Gastroesophageal sphincter (tissue), 4 donors: ENCODE data around the gene BROX. TPM values are rescaled to one million over a fixed set of nuclear protein-coding genes. Genes with fewer than 3 reads are reported as not detected.
"Not testable (repeated sequence)": the region's sequence is repeated elsewhere in the genome, so short reads cannot be mapped to it uniquely, and the experiment has no call there.

Experiments used
- ATAC-seq: fragments of 150-250 bp; one replicate; pipeline ENCODE4 v1.9.1; 2016; ENCODE audit warnings: mild to moderate bottlenecking, moderate library complexity
- H3K27ac ChIP-seq, 4 donors: fragments of 200-600 bp; sonication (generic) in 3 of 4; 1 replicate in 3 of 4; 2 replicates in 1 of 4; pipeline ENCODE4 v1.5.1; 2016 to 2019
- H3K27me3 ChIP-seq: fragments of 200-600 bp; sonication (generic); one replicate; pipeline ENCODE4 v1.5.1; 2019
- H3K36me3 ChIP-seq, 2 donors: fragments of 200-600 bp; sonication (generic); one replicate each; pipeline ENCODE4 v1.5.1; 2019; ENCODE audit warnings: control low read depth in 1 of 2
- H3K4me1 ChIP-seq, 3 donors: fragments of 200-600 bp; sonication (generic); 1 replicate in 2 of 3; 2 replicates in 1 of 3; pipeline ENCODE4 v1.5.1; 2016 to 2019; ENCODE audit warnings: control low read depth in 2 of 3
- H3K4me3 ChIP-seq, 2 donors: fragments of 200-600 bp; sonication (generic); one replicate each; pipeline ENCODE4 v1.5.1; 2019; ENCODE audit warnings: mild to moderate bottlenecking in 1 of 2, moderate library complexity in 1 of 2
- H3K9me3 ChIP-seq, 3 donors: fragments of 200-600 bp; sonication (generic); one replicate each; pipeline ENCODE4 v1.5.1; 2017 to 2019; ENCODE audit warnings: control low read depth in 2 of 3
- EP300 ChIP-seq: sonication (generic); formaldehyde crosslinking; IDR thresholded peaks from one replicate; pipeline ENCODE4 v1.6.1; 2017; ENCODE audit warnings: antibody characterized with exemption, mild to moderate bottlenecking
- POLR2A ChIP-seq, 2 donors: fragments of 450-650 bp; IDR thresholded peaks; one replicate each; pipeline ENCODE4 v1.6.1; 2017; ENCODE audit warnings: antibody characterized with exemption in 2 of 2, mild to moderate bottlenecking in 2 of 2, moderate library complexity in 1 of 2
- POLR2AphosphoS5 ChIP-seq: sonication (generic); formaldehyde crosslinking; IDR thresholded peaks from one replicate; pipeline ENCODE4 v1.6.1; 2017; ENCODE audit warnings: antibody characterized with exemption
- WGBS, 2 donors: methylation state at CpG; one replicate each; pipeline ENCODE4 v1.1.5; 2018; ENCODE audit warnings: low coverage in 1 of 2; 5-methylcytosine and 5-hydroxymethylcytosine counted together
- total RNA-seq, 4 donors: library from RNA; depleted of rRNA; stranded (reverse); fragments of >200 nt; gene quantifications; one replicate each; pipeline ENCODE4 v1.1.0, GENCODE V29; 2016
- TF ChIP-seq, protein P1 (sequence below), 4 experiments: fragments of 200-600 bp in 2 of 4; fragments of 450-650 bp in 2 of 4; sonication (generic) in 1 of 4; IDR thresholded peaks; one replicate each; pipeline ENCODE4 v1.5.1; 2017 to 2019; ENCODE audit warnings: antibody characterized with exemption in 4 of 4, mild to moderate bottlenecking in 2 of 4, moderate library complexity in 2 of 4

Gene BROX
- total RNA-seq, 4 donors from 2014 or later = 41.3 to 111 (median 63.2) TPM

DNA sequence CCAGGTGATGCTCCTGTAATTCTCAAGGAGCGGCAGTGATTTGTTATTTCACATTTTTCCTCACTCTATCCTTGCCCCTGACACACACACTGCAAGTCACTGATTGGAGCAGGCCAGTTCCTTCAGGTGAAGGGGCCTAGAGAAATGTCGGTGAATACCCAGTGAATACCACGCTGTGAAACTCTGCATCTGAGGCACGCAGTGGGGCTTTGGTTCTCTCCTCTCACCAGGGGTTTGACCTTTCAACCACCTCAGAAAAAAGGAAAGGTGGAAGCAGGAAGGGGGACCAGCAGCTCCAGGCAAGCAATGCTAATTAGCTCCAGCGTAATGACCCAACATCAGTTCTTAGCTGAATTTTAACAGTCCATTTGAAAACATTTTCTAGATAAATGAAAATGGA lies 24.1 kb downstream of the BROX start:
- TF ChIP-seq EP300 (no peak), POLR2A (IDR thresholded peaks at IDR 0.05) (no peak), POLR2AphosphoS5 (no peak)
- TF ChIP-seq, protein P1, sequence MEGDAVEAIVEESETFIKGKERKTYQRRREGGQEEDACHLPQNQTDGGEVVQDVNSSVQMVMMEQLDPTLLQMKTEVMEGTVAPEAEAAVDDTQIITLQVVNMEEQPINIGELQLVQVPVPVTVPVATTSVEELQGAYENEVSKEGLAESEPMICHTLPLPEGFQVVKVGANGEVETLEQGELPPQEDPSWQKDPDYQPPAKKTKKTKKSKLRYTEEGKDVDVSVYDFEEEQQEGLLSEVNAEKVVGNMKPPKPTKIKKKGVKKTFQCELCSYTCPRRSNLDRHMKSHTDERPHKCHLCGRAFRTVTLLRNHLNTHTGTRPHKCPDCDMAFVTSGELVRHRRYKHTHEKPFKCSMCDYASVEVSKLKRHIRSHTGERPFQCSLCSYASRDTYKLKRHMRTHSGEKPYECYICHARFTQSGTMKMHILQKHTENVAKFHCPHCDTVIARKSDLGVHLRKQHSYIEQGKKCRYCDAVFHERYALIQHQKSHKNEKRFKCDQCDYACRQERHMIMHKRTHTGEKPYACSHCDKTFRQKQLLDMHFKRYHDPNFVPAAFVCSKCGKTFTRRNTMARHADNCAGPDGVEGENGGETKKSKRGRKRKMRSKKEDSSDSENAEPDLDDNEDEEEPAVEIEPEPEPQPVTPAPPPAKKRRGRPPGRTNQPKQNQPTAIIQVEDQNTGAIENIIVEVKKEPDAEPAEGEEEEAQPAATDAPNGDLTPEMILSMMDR (IDR thresholded peaks at IDR 0.05) = no peak
- H3K27me3 ChIP-seq = no peaks in the 10 kb centered on the region
- H3K9me3 ChIP-seq = no peaks in the 10 kb centered on the region
- peaks cover 5 to 51% of the 10 kb centered on the region in 2 donors for H3K36me3 ChIP-seq
- H3K4me1 ChIP-seq = peaks cover 0 to 2% (median 0%) of the 10 kb centered on the region in 3 donors
- no peak for ATAC-seq
- H3K4me3 ChIP-seq = no peak overlapping the region
- no peak overlapping the region for H3K27ac ChIP-seq
- 52 to 70% methylated on average over 4 to 5 of the region's 5 CpGs for WGBS, 2 donors

DNA sequence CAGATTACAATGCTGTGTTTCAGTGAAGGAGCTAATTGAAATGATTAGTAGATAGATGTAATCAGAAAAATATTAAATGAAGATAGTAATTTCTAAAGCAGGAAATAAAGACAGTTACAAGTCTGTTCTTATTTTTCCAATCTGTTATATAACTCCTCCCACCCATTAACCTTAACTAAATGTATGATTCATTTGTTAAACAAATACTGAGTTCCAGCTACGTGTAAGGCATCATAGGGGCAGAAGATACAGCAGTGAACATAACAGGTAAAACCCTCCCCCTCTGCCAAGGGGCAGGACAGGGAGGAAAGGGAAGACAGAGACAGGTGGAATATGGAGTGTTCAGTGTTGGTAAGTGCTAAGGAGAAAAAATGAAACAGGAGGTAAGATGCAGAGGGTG lies 24.6 kb downstream of the BROX start, which contains the start of gene FAM177B:
Gene FAM177B (plus strand): TSS at position 231 of the 400 bp plus-strand sequence. CDS start 9,344 bp downstream, outside the sequence.
- WGBS, 2 donors = 33% methylated on average over 1 of the region's 1 CpG; no CpG with 5 or more reads in 1 of the 2 donors
- H3K27ac ChIP-seq = no peak within 1 kb of the TSS
- TF ChIP-seq POLR2AphosphoS5 = no peak
- no peak for TF ChIP-seq EP300
- no peak for TF ChIP-seq POLR2A (IDR thresholded peaks at IDR 0.05)
- TF ChIP-seq, protein P1 (IDR thresholded peaks at IDR 0.05) = no peak

DNA sequence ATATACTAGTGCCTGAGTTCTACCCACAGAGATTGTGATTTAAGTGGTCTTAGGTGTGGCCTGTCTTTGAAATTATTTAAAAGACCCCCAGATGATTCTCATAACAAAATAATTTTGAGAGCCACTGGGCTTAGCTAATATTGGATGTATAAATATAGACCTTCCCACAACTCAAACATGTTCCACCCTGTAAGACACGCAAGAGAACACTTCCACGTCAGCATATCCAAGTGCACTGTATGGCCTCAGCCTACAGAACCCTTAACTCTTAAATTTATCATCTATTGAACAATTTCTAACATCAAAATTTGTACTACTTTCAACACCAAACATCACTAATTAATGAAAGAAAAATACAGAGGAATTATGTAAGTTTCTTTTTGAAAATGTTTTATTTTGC lies 27.1 kb downstream of the BROX start:
- TF ChIP-seq POLR2AphosphoS5 (no peak), EP300 (no peak), POLR2A (IDR thresholded peaks at IDR 0.05) (no peak)
- TF ChIP-seq, protein P1 (IDR thresholded peaks at IDR 0.05) = no peak
- no peaks in the 10 kb centered on the region for H3K9me3 ChIP-seq
- no peaks in the 10 kb centered on the region for H3K27me3 ChIP-seq
- H3K36me3 ChIP-seq = peaks cover 5 to 21% of the 10 kb centered on the region in 2 donors
- WGBS, 2 donors = 71 to 93% methylated on average over 2 of the region's 2 CpGs
- H3K27ac ChIP-seq = no peak overlapping the region
- no peak overlapping the region for H3K4me3 ChIP-seq
- ATAC-seq = no peak
- H3K4me1 ChIP-seq = peaks cover 0 to 2% (median 0%) of the 10 kb centered on the region in 3 donors

More for the DNA sequence above, 24.6 kb downstream of the BROX start, which contains the start of gene FAM177B:
- no peaks in the 10 kb centered on the region for H3K9me3 ChIP-seq
- H3K36me3 ChIP-seq = peaks cover 5 to 46% of the 10 kb centered on the region in 2 donors
- H3K4me1 ChIP-seq = peaks cover 0 to 2% (median 0%) of the 10 kb centered on the region in 3 donors
- H3K4me3 ChIP-seq = no peak within 1 kb of the TSS
- ATAC-seq = no peak
- H3K27me3 ChIP-seq = no peaks in the 10 kb centered on the region

DNA sequence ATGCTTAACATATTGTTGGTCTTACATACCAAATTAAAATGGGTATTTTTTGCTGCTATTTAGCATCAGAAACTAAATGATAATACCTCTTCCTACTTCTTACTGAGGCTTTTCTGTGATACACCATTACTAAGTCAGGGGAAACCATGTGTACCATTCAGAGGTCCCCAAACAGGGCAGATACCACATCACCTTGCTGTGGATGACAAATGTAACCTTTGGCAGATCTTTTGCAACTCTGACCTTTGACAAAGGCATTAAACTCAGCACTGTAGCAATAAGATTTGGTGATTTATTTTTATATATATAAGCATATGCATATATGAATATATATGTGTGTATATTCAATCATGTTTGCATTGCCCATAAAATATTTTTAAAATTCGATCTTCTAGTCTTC lies 27.6 kb downstream of the BROX start:
- peaks cover 0 to 2% (median 0%) of the 10 kb centered on the region in 3 donors for H3K4me1 ChIP-seq
- peaks cover 5 to 16% of the 10 kb centered on the region in 2 donors for H3K36me3 ChIP-seq
- no peak for TF ChIP-seq EP300
- TF ChIP-seq, protein P1 (IDR thresholded peaks at IDR 0.05) = no peak
- ATAC-seq = no peak
- 58 to 63% methylated on average over 1 of the region's 1 CpG for WGBS, 2 donors
- no peak overlapping the region for H3K27ac ChIP-seq
- H3K4me3 ChIP-seq = no peak overlapping the region
- no peaks in the 10 kb centered on the region for H3K9me3 ChIP-seq
- no peaks in the 10 kb centered on the region for H3K27me3 ChIP-seq

DNA sequence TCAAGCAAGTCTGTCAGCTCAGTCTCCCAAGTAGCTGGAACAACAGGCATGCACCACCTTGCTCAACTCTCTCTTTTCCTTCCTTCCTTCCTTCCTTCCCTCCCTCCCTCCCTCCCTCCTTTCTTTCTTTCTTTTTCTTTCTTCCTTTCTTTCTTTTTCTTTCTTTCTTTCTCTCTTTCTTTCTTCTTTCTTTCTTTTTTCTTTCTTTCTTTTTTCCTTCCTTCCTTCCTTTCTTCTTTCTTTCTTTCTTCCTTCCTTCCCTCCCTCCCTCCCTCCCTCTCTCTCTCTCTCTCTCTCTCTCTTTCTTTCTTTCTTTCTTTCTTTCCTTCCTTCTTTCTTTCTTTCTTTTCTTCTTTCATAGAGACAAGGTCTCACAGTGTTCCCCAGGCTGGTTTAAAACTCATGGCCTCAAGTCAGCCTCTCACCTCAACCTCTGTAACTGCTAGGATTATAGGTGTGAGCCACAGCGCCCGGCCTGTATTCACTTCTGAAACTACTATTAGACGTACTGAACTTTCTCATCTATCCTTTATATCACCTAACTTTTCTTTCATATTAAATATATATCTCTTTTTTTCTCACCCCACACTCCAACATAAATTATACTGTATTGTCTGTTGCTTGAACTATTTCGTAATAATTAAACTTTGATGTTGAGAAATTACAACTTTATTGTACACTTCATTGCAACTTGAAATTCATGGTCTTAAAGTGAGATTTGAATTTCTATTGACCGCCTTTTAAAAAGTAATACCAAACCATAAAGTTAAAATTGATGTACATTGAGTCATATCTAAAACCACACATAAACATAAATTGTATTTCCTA lies 29.5 kb downstream of the BROX start:
- not testable (repeated sequence) for ATAC-seq, H3K27ac ChIP-seq, H3K27me3 ChIP-seq, H3K4me3 ChIP-seq, H3K4me1 ChIP-seq, H3K36me3 ChIP-seq, H3K9me3 ChIP-seq
- WGBS, 2 donors = 87 to 92% methylated on average over 5 of the region's 5 CpGs
